Measurements from ENCODE around the gene SCTR. TPM values are rescaled to one million over a fixed set of nuclear protein-coding genes. Genes with fewer than 3 reads are reported as not detected.

Gene SCTR
- total and polyA plus RNA-seq, 2 of the 13 experiments (the other 11 are each of a cell fraction or from before 2014, with no cell fraction given): not detected

DNA sequence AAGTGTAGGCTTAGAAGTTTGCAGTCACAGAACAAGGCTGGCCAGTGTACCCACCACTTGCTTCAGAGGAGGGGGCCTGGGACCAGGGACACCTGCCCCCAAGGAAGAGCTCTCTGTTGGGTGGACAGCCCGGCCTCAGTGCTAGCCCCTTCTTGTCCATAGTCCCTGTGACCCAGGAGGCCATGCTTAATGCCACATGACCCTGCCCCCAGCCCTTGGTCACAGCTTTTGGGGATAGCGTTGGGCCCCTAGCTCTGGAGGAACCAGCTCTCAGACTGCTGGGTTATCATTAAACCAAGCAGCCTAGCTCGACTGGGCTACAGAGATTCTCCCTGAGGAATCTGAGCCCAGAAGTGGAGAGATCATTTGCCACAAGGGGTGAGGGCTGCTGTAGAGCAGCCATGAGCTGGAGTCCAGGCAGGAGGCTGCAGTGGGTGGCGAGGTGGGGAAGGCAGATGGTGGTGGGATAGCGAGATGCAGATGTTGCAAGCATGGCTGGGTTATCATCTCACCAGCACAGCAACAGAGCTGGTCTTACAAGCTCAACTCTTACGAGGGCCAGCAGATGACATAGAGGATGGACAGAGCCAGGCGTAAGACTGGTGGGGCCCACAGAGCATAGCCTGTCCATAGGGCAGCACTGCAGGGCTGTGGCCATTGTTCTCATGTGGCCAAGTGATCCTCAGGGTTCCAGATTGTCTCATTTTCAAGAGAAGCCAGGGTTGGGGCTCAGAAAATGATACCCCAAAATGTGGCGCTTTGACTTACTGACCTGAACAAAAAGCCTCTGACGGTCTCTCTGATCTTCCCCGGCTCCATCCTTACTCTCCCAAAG is 99.8 kb downstream of the SCTR start (continued):
- TF ChIP-seq, protein P1, sequence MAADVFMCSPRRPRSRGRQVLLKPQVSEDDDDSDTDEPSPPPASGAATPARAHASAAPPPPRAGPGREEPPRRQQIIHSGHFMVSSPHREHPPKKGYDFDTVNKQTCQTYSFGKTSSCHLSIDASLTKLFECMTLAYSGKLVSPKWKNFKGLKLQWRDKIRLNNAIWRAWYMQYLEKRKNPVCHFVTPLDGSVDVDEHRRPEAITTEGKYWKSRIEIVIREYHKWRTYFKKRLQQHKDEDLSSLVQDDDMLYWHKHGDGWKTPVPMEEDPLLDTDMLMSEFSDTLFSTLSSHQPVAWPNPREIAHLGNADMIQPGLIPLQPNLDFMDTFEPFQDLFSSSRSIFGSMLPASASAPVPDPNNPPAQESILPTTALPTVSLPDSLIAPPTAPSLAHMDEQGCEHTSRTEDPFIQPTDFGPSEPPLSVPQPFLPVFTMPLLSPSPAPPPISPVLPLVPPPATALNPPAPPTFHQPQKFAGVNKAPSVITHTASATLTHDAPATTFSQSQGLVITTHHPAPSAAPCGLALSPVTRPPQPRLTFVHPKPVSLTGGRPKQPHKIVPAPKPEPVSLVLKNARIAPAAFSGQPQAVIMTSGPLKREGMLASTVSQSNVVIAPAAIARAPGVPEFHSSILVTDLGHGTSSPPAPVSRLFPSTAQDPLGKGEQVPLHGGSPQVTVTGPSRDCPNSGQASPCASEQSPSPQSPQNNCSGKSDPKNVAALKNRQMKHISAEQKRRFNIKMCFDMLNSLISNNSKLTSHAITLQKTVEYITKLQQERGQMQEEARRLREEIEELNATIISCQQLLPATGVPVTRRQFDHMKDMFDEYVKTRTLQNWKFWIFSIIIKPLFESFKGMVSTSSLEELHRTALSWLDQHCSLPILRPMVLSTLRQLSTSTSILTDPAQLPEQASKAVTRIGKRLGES (CRISPR knock-in tag; IDR thresholded peaks at IDR 0.05; ENCODE audit: borderline replicate concordance): no peak
- TF ChIP-seq ZNF616 (CRISPR knock-in tag; IDR thresholded peaks at IDR 0.05; ENCODE audit: low read depth): 0 out of 2 replicates have a peak, but pooled peaks have one; percentile 36
- no peak for TF ChIP-seq ZNF672 (CRISPR knock-in tag; IDR thresholded peaks at IDR 0.05)
- TF ChIP-seq ZNF652 (CRISPR knock-in tag; IDR thresholded peaks at IDR 0.05; ENCODE audit: borderline replicate concordance, low read depth): no peak
- no peak for TF ChIP-seq GTF3A (CRISPR knock-in tag; conservative IDR thresholded peaks at IDR 0.05)
- TF ChIP-seq, protein P2, sequence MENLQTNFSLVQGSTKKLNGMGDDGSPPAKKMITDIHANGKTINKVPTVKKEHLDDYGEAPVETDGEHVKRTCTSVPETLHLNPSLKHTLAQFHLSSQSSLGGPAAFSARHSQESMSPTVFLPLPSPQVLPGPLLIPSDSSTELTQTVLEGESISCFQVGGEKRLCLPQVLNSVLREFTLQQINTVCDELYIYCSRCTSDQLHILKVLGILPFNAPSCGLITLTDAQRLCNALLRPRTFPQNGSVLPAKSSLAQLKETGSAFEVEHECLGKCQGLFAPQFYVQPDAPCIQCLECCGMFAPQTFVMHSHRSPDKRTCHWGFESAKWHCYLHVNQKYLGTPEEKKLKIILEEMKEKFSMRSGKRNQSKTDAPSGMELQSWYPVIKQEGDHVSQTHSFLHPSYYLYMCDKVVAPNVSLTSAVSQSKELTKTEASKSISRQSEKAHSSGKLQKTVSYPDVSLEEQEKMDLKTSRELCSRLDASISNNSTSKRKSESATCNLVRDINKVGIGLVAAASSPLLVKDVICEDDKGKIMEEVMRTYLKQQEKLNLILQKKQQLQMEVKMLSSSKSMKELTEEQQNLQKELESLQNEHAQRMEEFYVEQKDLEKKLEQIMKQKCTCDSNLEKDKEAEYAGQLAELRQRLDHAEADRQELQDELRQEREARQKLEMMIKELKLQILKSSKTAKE (CRISPR knock-in tag; IDR thresholded peaks at IDR 0.05; ENCODE audit: borderline replicate concordance): no peak
- no peak for TF ChIP-seq ZNF709 (CRISPR knock-in tag; IDR thresholded peaks at IDR 0.05)
- no peak for TF ChIP-seq CBX2 (IDR thresholded peaks at IDR 0.05; ENCODE audit: low read depth, low read length)
- TF ChIP-seq CBX2 (CRISPR knock-in tag; IDR thresholded peaks at IDR 0.05; ENCODE audit: low read depth): no peak
- TF ChIP-seq SNRNP70 (IDR thresholded peaks at IDR 0.05; ENCODE audit: low read depth, low read length): no peak
- TF ChIP-seq ZNF256 (CRISPR knock-in tag; conservative IDR thresholded peaks at IDR 0.05): no peak
- TF ChIP-seq EED (CRISPR knock-in tag; IDR thresholded peaks at IDR 0.05): peak; percentile 58
- TF ChIP-seq, protein P3, sequence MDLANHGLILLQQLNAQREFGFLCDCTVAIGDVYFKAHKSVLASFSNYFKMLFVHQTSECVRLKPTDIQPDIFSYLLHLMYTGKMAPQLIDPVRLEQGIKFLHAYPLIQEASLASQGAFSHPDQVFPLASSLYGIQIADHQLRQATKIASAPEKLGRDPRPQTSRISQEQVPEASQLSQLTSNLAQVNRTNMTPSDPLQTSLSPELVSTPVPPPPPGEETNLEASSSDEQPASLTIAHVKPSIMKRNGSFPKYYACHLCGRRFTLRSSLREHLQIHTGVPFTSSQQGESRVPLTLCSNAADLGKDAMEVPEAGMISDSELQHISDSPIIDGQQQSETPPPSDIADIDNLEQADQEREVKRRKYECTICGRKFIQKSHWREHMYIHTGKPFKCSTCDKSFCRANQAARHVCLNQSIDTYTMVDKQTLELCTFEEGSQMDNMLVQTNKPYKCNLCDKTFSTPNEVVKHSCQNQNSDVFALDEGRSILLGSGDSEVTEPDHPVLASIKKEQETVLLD (CRISPR knock-in tag; IDR thresholded peaks at IDR 0.05; ENCODE audit: low read depth): no peak
- TF ChIP-seq ZFP36 (IDR thresholded peaks at IDR 0.05; ENCODE audit: borderline replicate concordance, low read depth, low read length, partially characterized antibody): no peak
- no peak for TF ChIP-seq ZNF205 (CRISPR knock-in tag; IDR thresholded peaks at IDR 0.05)
- TF ChIP-seq ZBTB42 (CRISPR knock-in tag; IDR thresholded peaks at IDR 0.05): no peak
